ENCODE measurements around the gene UTS2. TPM values are rescaled to one million over a fixed set of nuclear protein-coding genes. Genes with fewer than 3 reads are reported as not detected.

UTS2 gene
- total and polyA plus RNA-seq, 4 donors = 0.26 to 1.1 (median 0.32) TPM

GRCh38 chr1:7838714-7839113, 14.2 kb downstream of the UTS2 start:
- WGBS, 2 donors = 92 to 94% methylated on average over 2 of the region's 2 CpGs
- H3K36me3 ChIP-seq (ENCODE audit: control insufficient read depth in 1 of 2, insufficient read depth in 2 of 2, low read length in 1 of 2) = peaks cover 8 to 24% of the 10 kb centered on the region in 2 donors
- no peak overlapping the region for H3K4me3 ChIP-seq (ENCODE audit: low read length in 2 of 2)

GRCh38 chr1:7833035-7833434, 19.8 kb downstream of the UTS2 start:
- intact Hi-C loops (cut with DNase I) = no loop called here
- H3K36me3 ChIP-seq (ENCODE audit: control insufficient read depth in 1 of 2, insufficient read depth in 2 of 2, low read length in 1 of 2) = peaks cover 7 to 10% of the 10 kb centered on the region in 2 donors
- no peaks in the 10 kb centered on the region for H3K27me3 ChIP-seq (ENCODE audit: control insufficient read depth in 1 of 2, insufficient read depth in 2 of 2, low read length in 1 of 2)
- H3K27ac ChIP-seq (ENCODE audit: low read depth in 1 of 2, low read length in 2 of 2) = no peak overlapping the region
- DNase-seq (no peak), ATAC-seq (ENCODE audit: low FRiP score) (no peak)
- no peaks in the 10 kb centered on the region for H3K9me3 ChIP-seq (ENCODE audit: control insufficient read depth, low read length)
- H3K4me1 ChIP-seq (ENCODE audit: control insufficient read depth in 1 of 2, insufficient read depth in 2 of 2, low read length in 2 of 2) = peaks cover 0 to 2% of the 10 kb centered on the region in 2 donors
- H3K4me3 ChIP-seq (ENCODE audit: low read length in 2 of 2) = no peak overlapping the region

More at GRCh38 chr1:7838714-7839113, 14.2 kb downstream of the UTS2 start:
- Histone ChIP-seq H3K27me3 (ENCODE audit: control insufficient read depth in 1 of 2, insufficient read depth in 2 of 2, low read length in 1 of 2) (no peaks in the 10 kb centered on the region), H3K9me3 (ENCODE audit: control insufficient read depth, low read length) (peaks cover 2% of the 10 kb centered on the region), H3K4me1 (ENCODE audit: control insufficient read depth in 1 of 2, insufficient read depth in 2 of 2, low read length in 2 of 2) (no peaks in the 10 kb centered on the region), H3K27ac (ENCODE audit: low read depth in 1 of 2, low read length in 2 of 2) (no peak overlapping the region)
- no peak for DNase-seq
- ATAC-seq (ENCODE audit: low FRiP score) = no peak
- intact Hi-C loops (cut with DNase I) = no loop called here

DNA sequence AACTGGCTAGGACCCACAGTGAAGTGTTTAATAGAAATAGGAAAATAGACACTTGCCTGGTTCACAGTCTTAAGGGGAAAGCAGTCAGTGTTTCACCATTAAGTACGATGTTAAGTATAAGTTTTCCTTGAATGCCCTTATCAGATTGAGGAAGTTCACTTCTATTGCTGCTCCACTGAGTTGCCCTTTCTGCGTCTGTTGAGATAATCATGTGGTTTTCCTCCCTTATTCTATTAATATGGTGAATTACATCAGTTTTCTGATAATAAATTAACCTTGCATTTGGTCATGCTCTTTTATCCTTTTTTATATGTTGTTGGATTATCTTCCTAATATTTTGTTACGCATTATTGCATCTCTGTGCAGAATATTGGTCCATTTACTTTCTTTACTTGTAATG, 21.4 kb downstream of the UTS2 start:
- Histone ChIP-seq H3K4me1 (ENCODE audit: control insufficient read depth in 1 of 2, insufficient read depth in 2 of 2, low read length in 2 of 2) (peaks cover 0 to 2% of the 10 kb centered on the region in 2 donors), H3K27me3 (ENCODE audit: control insufficient read depth in 1 of 2, insufficient read depth in 2 of 2, low read length in 1 of 2) (no peaks in the 10 kb centered on the region), H3K36me3 (ENCODE audit: control insufficient read depth in 1 of 2, insufficient read depth in 2 of 2, low read length in 1 of 2) (peaks cover 3 to 9% of the 10 kb centered on the region in 2 donors), H3K27ac (ENCODE audit: low read depth in 1 of 2, low read length in 2 of 2) (no peak overlapping the region), H3K4me3 (ENCODE audit: low read length in 2 of 2) (no peak overlapping the region), H3K9me3 (ENCODE audit: control insufficient read depth, low read length) (no peaks in the 10 kb centered on the region)
- DNase-seq (no peak), ATAC-seq (ENCODE audit: low FRiP score) (no peak)
- 52 to 54% methylated on average over 3 of the region's 3 CpGs for WGBS, 2 donors
- intact Hi-C loops (cut with DNase I) = no loop called here

DNA sequence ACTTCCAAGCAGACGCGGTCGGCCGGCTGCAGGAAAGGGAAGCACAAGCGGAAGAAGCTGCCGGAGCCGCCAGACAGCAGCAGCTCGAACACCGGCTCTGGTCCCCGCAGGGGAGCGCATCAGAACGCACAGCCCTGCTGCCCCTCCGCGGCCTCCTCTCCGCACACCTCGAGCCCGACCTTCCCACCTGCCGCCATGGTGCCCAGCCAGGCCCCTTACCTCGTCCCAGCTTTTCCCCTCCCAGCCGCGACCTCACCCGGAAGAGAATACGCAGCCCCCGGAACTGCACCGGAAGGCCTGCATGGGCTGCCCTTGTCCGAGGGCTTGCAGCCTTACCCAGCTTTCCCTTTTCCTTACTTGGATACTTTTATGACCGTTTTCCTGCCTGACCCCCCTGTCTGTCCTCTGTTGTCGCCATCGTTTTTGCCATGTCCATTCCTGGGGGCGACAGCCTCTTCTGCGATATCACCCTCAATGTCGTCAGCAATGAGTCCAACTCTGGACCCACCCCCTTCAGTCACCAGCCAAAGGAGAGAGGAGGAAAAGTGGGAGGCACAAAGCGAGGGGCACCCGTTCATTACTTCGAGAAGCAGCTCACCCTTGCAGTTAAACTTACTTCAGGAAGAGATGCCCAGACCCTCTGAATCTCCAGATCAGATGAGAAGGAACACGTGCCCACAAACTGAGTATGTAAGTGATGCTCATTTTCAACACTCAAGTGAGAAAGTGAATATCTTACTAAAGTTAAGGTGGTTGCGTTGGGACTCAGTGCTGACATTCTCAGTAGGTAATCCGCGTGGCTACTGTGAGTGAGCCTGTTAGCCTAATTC, 25.5 kb downstream of the UTS2 start:
- no peak overlapping the region for H3K4me3 ChIP-seq (ENCODE audit: low read length in 2 of 2)
- H3K4me1 ChIP-seq (ENCODE audit: control insufficient read depth in 1 of 2, insufficient read depth in 2 of 2, low read length in 2 of 2) = peaks cover 0 to 2% of the 10 kb centered on the region in 2 donors
- 82 to 83% methylated on average over 38 to 39 of the region's 39 CpGs for WGBS, 2 donors
- intact Hi-C loops (cut with DNase I) = no loop called here
- H3K36me3 ChIP-seq (ENCODE audit: control insufficient read depth in 1 of 2, insufficient read depth in 2 of 2, low read length in 1 of 2) = peaks cover 3 to 9% of the 10 kb centered on the region in 2 donors
- no peaks in the 10 kb centered on the region for H3K9me3 ChIP-seq (ENCODE audit: control insufficient read depth, low read length)
- DNase-seq (peak in 1 of 2 donors; percentile 49), ATAC-seq (ENCODE audit: low FRiP score) (peak; percentile 48)
- no peaks in the 10 kb centered on the region for H3K27me3 ChIP-seq (ENCODE audit: control insufficient read depth in 1 of 2, insufficient read depth in 2 of 2, low read length in 1 of 2)
- H3K27ac ChIP-seq (ENCODE audit: low read depth in 1 of 2, low read length in 2 of 2) = no peak overlapping the region

- Histone ChIP-seq H3K4me3 (ENCODE audit: low read length in 2 of 2) (no peak overlapping the region), H3K27me3 (ENCODE audit: control insufficient read depth in 1 of 2, insufficient read depth in 2 of 2, low read length in 1 of 2) (no peaks in the 10 kb centered on the region), H3K4me1 (ENCODE audit: control insufficient read depth in 1 of 2, insufficient read depth in 2 of 2, low read length in 2 of 2) (peaks cover 0 to 2% of the 10 kb centered on the region in 2 donors), H3K36me3 (ENCODE audit: control insufficient read depth in 1 of 2, insufficient read depth in 2 of 2, low read length in 1 of 2) (peaks cover 3 to 9% of the 10 kb centered on the region in 2 donors), H3K9me3 (ENCODE audit: control insufficient read depth, low read length) (no peaks in the 10 kb centered on the region), H3K27ac (ENCODE audit: low read depth in 1 of 2, low read length in 2 of 2) (no peak overlapping the region)
- 85 to 87% methylated on average over 7 of the region's 7 CpGs for WGBS, 2 donors
- DNase-seq = no peak
- intact Hi-C loops (cut with DNase I) = no loop called here
- no peak for ATAC-seq (ENCODE audit: low FRiP score)
Observed at GRCh38 chr1:7826363-7826762, 26.5 kb downstream of the UTS2 start.

GRCh38 chr1:7824701-7825100, 28.2 kb downstream of the UTS2 start:
- no peak for ATAC-seq (ENCODE audit: low FRiP score)
- Histone ChIP-seq H3K4me1 (ENCODE audit: control insufficient read depth in 1 of 2, insufficient read depth in 2 of 2, low read length in 2 of 2) (peaks cover 0 to 2% of the 10 kb centered on the region in 2 donors), H3K27ac (ENCODE audit: low read depth in 1 of 2, low read length in 2 of 2) (no peak overlapping the region), H3K27me3 (ENCODE audit: control insufficient read depth in 1 of 2, insufficient read depth in 2 of 2, low read length in 1 of 2) (no peaks in the 10 kb centered on the region), H3K9me3 (ENCODE audit: control insufficient read depth, low read length) (no peaks in the 10 kb centered on the region), H3K4me3 (ENCODE audit: low read length in 2 of 2) (no peak overlapping the region), H3K36me3 (ENCODE audit: control insufficient read depth in 1 of 2, insufficient read depth in 2 of 2, low read length in 1 of 2) (peaks cover 3 to 5% of the 10 kb centered on the region in 2 donors)
- DNase-seq = no peak
- 92 to 93% methylated on average over 8 of the region's 8 CpGs for WGBS, 2 donors
- intact Hi-C loops (cut with DNase I) = no loop called here

DNA sequence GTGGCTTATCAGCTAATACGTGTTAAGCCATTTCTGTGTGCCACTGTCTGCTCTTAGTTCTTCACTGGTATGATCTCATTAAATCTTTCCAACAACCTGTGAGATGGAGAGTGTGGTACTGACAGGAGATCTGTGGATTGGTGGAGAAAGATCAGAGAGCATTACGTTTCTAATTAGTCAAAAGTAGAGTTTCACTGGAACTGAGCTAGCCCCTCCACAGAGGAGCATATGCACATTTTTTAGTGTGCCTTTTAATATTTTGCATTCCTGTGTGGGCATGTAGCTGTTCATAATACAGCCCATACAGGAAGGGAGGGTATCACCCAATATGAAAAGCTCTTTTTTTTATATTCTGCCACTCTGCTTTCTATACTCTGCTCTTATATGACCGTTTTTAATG, 31.6 kb downstream of the UTS2 start:
- DNase-seq (no peak), ATAC-seq (ENCODE audit: low FRiP score) (no peak)
- H3K4me1 ChIP-seq (ENCODE audit: control insufficient read depth in 1 of 2, insufficient read depth in 2 of 2, low read length in 2 of 2) = no peaks in the 10 kb centered on the region
- H3K36me3 ChIP-seq (ENCODE audit: control insufficient read depth in 1 of 2, insufficient read depth in 2 of 2, low read length in 1 of 2) = peaks cover 0 to 7% of the 10 kb centered on the region in 2 donors
- no peak overlapping the region for H3K4me3 ChIP-seq (ENCODE audit: low read length in 2 of 2)
- H3K9me3 ChIP-seq (ENCODE audit: control insufficient read depth, low read length) = no peaks in the 10 kb centered on the region
- no peak overlapping the region for H3K27ac ChIP-seq (ENCODE audit: low read depth in 1 of 2, low read length in 2 of 2)
- no peaks in the 10 kb centered on the region for H3K27me3 ChIP-seq (ENCODE audit: control insufficient read depth in 1 of 2, insufficient read depth in 2 of 2, low read length in 1 of 2)
- intact Hi-C loops (cut with DNase I) = no loop called here
- 68 to 80% methylated on average over 3 of the region's 3 CpGs for WGBS, 2 donors

DNA sequence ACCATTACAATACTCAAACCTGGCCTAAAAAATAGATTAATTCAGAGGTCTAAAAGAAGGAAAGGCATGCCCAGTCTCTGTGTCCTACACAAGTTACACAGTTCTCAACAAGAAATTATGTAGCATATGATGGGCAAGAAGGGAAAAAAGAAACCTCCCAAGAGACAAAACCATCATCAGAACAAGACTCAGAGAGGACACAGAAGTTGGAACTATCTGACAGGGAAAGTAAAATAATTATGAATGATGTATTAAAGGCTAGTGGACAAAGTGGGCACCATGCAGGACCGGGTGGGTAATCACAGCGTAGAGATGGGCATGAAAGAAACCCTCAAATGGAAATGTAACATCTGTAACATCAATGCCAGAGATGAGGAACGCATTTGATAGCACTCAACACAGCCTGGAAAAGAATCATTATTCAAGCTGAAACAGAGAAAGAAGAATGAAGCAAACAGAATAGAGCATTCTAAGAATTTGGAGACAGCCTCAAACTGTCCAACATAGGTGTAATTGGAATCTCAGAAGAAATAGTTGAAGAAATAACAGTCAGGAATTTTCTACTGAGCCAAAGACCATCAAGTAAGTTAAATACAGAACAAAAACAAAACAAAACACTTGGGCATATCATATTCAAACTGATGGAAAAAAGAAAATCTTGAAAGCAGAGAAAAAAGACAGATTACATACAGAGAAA, 39.0 kb downstream of the UTS2 start:
- no peaks in the 10 kb centered on the region for H3K27me3 ChIP-seq (ENCODE audit: control insufficient read depth in 1 of 2, insufficient read depth in 2 of 2, low read length in 1 of 2)
- H3K9me3 ChIP-seq (ENCODE audit: control insufficient read depth, low read length) = no peaks in the 10 kb centered on the region
- H3K4me1 ChIP-seq (ENCODE audit: control insufficient read depth in 1 of 2, insufficient read depth in 2 of 2, low read length in 2 of 2) = no peaks in the 10 kb centered on the region
- intact Hi-C loops (cut with DNase I) = no loop called here
- H3K27ac ChIP-seq (ENCODE audit: low read depth in 1 of 2, low read length in 2 of 2) = no peak overlapping the region
- WGBS, 2 donors = 95 to 98% methylated on average over 3 of the region's 3 CpGs
- no peak for ATAC-seq (ENCODE audit: low FRiP score)
- DNase-seq = no peak
- H3K36me3 ChIP-seq (ENCODE audit: control insufficient read depth in 1 of 2, insufficient read depth in 2 of 2, low read length in 1 of 2) = peaks cover 11 to 14% of the 10 kb centered on the region in 2 donors
- no peak overlapping the region for H3K4me3 ChIP-seq (ENCODE audit: low read length in 2 of 2)

- Histone ChIP-seq H3K27me3 (ENCODE audit: control insufficient read depth in 1 of 2, insufficient read depth in 2 of 2, low read length in 1 of 2) (no peaks in the 10 kb centered on the region), H3K9me3 (ENCODE audit: control insufficient read depth, low read length) (no peaks in the 10 kb centered on the region), H3K4me3 (ENCODE audit: low read length in 2 of 2) (no peak overlapping the region), H3K36me3 (ENCODE audit: control insufficient read depth in 1 of 2, insufficient read depth in 2 of 2, low read length in 1 of 2) (peaks cover 9 to 11% of the 10 kb centered on the region in 2 donors), H3K4me1 (ENCODE audit: control insufficient read depth in 1 of 2, insufficient read depth in 2 of 2, low read length in 2 of 2) (no peaks in the 10 kb centered on the region), H3K27ac (ENCODE audit: low read depth in 1 of 2, low read length in 2 of 2) (no peak overlapping the region)
- ATAC-seq (ENCODE audit: low FRiP score) (no peak), DNase-seq (no peak)
- WGBS, 2 donors = 93 to 95% methylated on average over 6 of the region's 6 CpGs
- intact Hi-C loops (cut with DNase I) = no loop called here
Observed at GRCh38 chr1:7811476-7811875, 41.4 kb downstream of the UTS2 start.
